K562 (cell line): Measurements from ENCODE around the gene GZMB. TPM values are rescaled to one million over a fixed set of nuclear protein-coding genes. Genes with fewer than 3 reads are reported as not detected.

Experiments
- ATAC-seq: fragments of 200-7000 bp; cut with Tn5 transposase; 3 replicates; pipeline ENCODE4 v1.9.1; 2020; ENCODE audit warnings: moderate library complexity
- Bru-seq: library from RNA; stranded (reverse); fragments of 400-500 nt; gene quantifications from one replicate; lab custom pipeline; 2021; lab: Mats Ljungman, UMichigan
- BruChase-seq, 2 experiments: library from RNA; stranded (reverse); fragments of 400-500 nt; gene quantifications; one replicate each; lab custom pipeline; 2021; lab: Mats Ljungman, UMichigan
- BruUV-seq: library from RNA; stranded (reverse); fragments of 400-500 nt; replicated peaks from 2 replicates; lab custom pipeline; 2021; lab: Mats Ljungman, UMichigan
- CTCF ChIA-PET: fragments of 300-600 bp; formaldehyde crosslinking; extraction: SDS; loops from one replicate; lab custom pipeline; 2021; ENCODE audit warnings: low intra/inter-chr PET ratio; lab: Yijun Ruan, JAX
- POLR2A ChIA-PET: fragments of 300-600, 350-650 bp; sonication (Branson Sonifier 250); formaldehyde crosslinking; extraction: SDS; loops from one replicate; lab custom pipeline; 2021; ENCODE audit warnings: antibody characterized with exemption, inconsistent platforms; lab: Yijun Ruan, JAX
- DNase-seq, 4 experiments: peaks; one replicate each; pipeline versions ENCODE4 v3.0.0 to v3.0.0-alpha.2; 2011 to 2018; ENCODE audit warnings: low spot score in 3 of 4, mixed read lengths in 3 of 4; ENCODE audit errors: extremely low read depth in 1 of 4
- FAIRE-seq: peaks from 2 replicates; lab custom pipeline; 2011; peaks lifted over from hg19 to GRCh38; lab: Jason Lieb, UNC
- H2AFZ ChIP-seq: 2 replicates; pipeline ENCODE4 v1.6.0; 2011; ENCODE audit warnings: low read depth, low read length, control low read depth, inconsistent platforms
- H3K27ac ChIP-seq: fragments of 200-600 bp; 3 replicates; pipeline ENCODE4 v1.8.0; 2011; ENCODE audit warnings: low read depth, mild to moderate bottlenecking, control low read depth, inconsistent platforms, low read length, moderate library complexity, mixed read lengths; ENCODE audit errors: extremely low read depth
- H3K27me3 ChIP-seq, 2 experiments: fragments of 300-600 bp in 1 of 2; 2 replicates in 1 of 2; 3 replicates in 1 of 2; pipeline versions ENCODE4 v1.6.0 to v1.8.0; 2011; ENCODE audit warnings: inconsistent platforms in 2 of 2, low read length in 2 of 2, mild to moderate bottlenecking in 1 of 2, mixed read lengths in 1 of 2, moderate library complexity in 1 of 2; ENCODE audit not compliant: control insufficient read depth in 2 of 2, insufficient read depth in 2 of 2
- H3K36me3 ChIP-seq: fragments of 300-600 bp; 3 replicates; pipeline ENCODE4 v1.8.0; 2011; ENCODE audit warnings: mild to moderate bottlenecking, low read length, inconsistent platforms; ENCODE audit not compliant: control insufficient read depth, insufficient read depth
- H3K4me1 ChIP-seq, 2 experiments: fragments of 200-600 bp in 1 of 2; replicated peaks in 1 of 2; 2 replicates in 1 of 2; 3 replicates in 1 of 2; pipeline versions ENCODE4 v1.5.1 to v1.8.0; 2011; ENCODE audit warnings: inconsistent platforms in 2 of 2, low read length in 2 of 2, mild to moderate bottlenecking in 1 of 2, mixed read lengths in 1 of 2, moderate library complexity in 1 of 2; ENCODE audit not compliant: control insufficient read depth in 2 of 2, insufficient read depth in 2 of 2
- H3K4me2 ChIP-seq: 2 replicates; pipeline ENCODE4 v1.6.1; 2011; ENCODE audit warnings: low read length, control low read depth, inconsistent platforms, mixed read lengths; ENCODE audit not compliant: insufficient read depth
- H3K4me3 ChIP-seq: fragments of 200-600 bp; sonication (generic), shearing (Covaris generic); 2 replicates; pipeline ENCODE4 v1.5.1; 2016; ENCODE audit warnings: control low read depth, inconsistent platforms
- H3K79me2 ChIP-seq: fragments of 200-600 bp; 3 replicates; pipeline ENCODE4 v1.8.0; 2011; ENCODE audit warnings: low read length, inconsistent platforms; ENCODE audit not compliant: control insufficient read depth, insufficient read depth
- H3K9ac ChIP-seq, 2 experiments: 2 replicates each; pipeline versions ENCODE4 v1.6.0 to v1.6.1; 2011; ENCODE audit warnings: low read depth in 2 of 2, low read length in 2 of 2, control low read depth in 1 of 2, inconsistent platforms in 1 of 2, mild to moderate bottlenecking in 1 of 2, mixed read lengths in 1 of 2; ENCODE audit not compliant: insufficient read depth in 1 of 2
- H3K9me1 ChIP-seq: one replicate; pipeline ENCODE4 v1.6.0; 2011; ENCODE audit warnings: inconsistent platforms, mild to moderate bottlenecking, low read length, moderate library complexity; ENCODE audit not compliant: control insufficient read depth, insufficient read depth
- H3K9me3 ChIP-seq: replicated peaks from 2 replicates; pipeline ENCODE4 v1.5.1; 2011; ENCODE audit warnings: low read depth, low read length, inconsistent platforms; ENCODE audit not compliant: control insufficient read depth, insufficient read depth
- H4K20me1 ChIP-seq: replicated peaks from 2 replicates; pipeline ENCODE4 v1.6.1; 2011; ENCODE audit warnings: low read length, inconsistent platforms, mixed read lengths; ENCODE audit not compliant: control insufficient read depth, insufficient read depth
- CHD1 ChIP-seq: fragments of 200-600 bp; sonication (generic); IDR thresholded peaks from one replicate; pipeline ENCODE4 v1.6.1; 2012; ENCODE audit warnings: mild to moderate bottlenecking, moderate library complexity, low read length, inconsistent platforms
- XRCC5 ChIP-seq: fragments of 200-400 bp; formaldehyde crosslinking; IDR thresholded peaks from 2 replicates; pipeline ENCODE4 v1.6.1; 2017; ENCODE audit warnings: low read depth, mild to moderate bottlenecking, low read length
- WGBS: fragments of 100-300 bp; shearing (Covaris generic); methylation state at CpG from one replicate; pipeline ENCODE4 v1.1.6; 2016; ENCODE audit warnings: low coverage, mixed read lengths; ENCODE audit not compliant: insufficient coverage; ENCODE audit errors: missing lambda C conversion rate; 5-methylcytosine and 5-hydroxymethylcytosine counted together
- in situ Hi-C: fragments of 300-500 bp; cut with MboI; formaldehyde crosslinking; loops from 4 replicates; pipeline ENCODE4 v1.15.0; 2018; ENCODE audit warnings: inconsistent platforms, mixed read lengths
- intact Hi-C: fragments of 100-400 bp; cut with micrococcal nuclease; formaldehyde crosslinking; loops from 2 replicates; pipeline ENCODE4 v1.14.2; 2022
- long read RNA-seq, 3 experiments: library from polyadenylated mRNA in 2 of 3; library from RNA in 1 of 3; unstranded in 2 of 3; stranded (forward) in 1 of 3; transcript quantifications; one replicate each; pipeline ENCODE4 v2.0.0, GENCODE V29; 2019 to 2022
- polyA minus RNA-seq, 3 experiments: library from RNA; depleted of rRNA, polyadenylated mRNA; stranded (reverse); fragments of >200 nt; gene quantifications; 2 replicates each; pipeline ENCODE4 v1.2.3, GENCODE V29; 2011
- polyA plus RNA-seq, 8 experiments: library from polyadenylated mRNA; depleted of rRNA in 4 of 8; stranded (reverse) in 5 of 8; unstranded in 3 of 8; fragments of >200 nt; fragmentation: Nextera tagmentation in 2 of 8; fragmentation: Illumina TruSeq in 1 of 8; extraction: Ambion mirVana in 2 of 8; extraction: Trizol in 1 of 8; gene quantifications; 2 replicates each; pipeline versions ENCODE4 v1.2.1 to v1.2.3, GENCODE V29; 2011 to 2014; ENCODE audit warnings: inconsistent platforms in 1 of 8, missing spikeins in 1 of 8
- total RNA-seq, 7 experiments: library from RNA; depleted of rRNA in 6 of 7; stranded (reverse); fragments of >200 nt in 6 of 7; fragmentation: Illumina TruSeq in 2 of 7; extraction: Trizol in 2 of 7; gene quantifications; 2 replicates each; pipeline versions ENCODE4 v1.2.1 to v1.2.3, GENCODE V29; 2011 to 2021; ENCODE audit warnings: low replicate concordance in 1 of 7

Gene GZMB, protein sequence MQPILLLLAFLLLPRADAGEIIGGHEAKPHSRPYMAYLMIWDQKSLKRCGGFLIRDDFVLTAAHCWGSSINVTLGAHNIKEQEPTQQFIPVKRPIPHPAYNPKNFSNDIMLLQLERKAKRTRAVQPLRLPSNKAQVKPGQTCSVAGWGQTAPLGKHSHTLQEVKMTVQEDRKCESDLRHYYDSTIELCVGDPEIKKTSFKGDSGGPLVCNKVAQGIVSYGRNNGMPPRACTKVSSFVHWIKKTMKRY
- not detected in 2 replicates for total RNA-seq (2011; cell fraction: chromatin; rRNA removed; ENCODE audit: low replicate concordance)
- 0.33 TPM in 1 of 2 replicates, not detected in the other for total RNA-seq (2011; cell fraction: nucleolus; rRNA removed)
- total RNA-seq (2011; cell fraction: nucleoplasm; rRNA removed) = not detected in 2 replicates
- total RNA-seq (2014; rRNA removed) = not detected in 2 replicates
- not detected in 2 replicates for total RNA-seq (2014; rRNA removed; fragmentation: Illumina TruSeq; extraction: Trizol)
- 0.23 TPM in 1 of 2 replicates, not detected in the other for total RNA-seq (2015; rRNA removed; fragmentation: Illumina TruSeq; extraction: Trizol)
- total RNA-seq (2021) = 0.95 and 1.2 TPM in 2 replicates
- 0.08 TPM in 1 of 2 replicates, not detected in the other for polyA plus RNA-seq (2011; rRNA removed)
- polyA plus RNA-seq (2011; cell fraction: cytosol; rRNA removed) = 0.09 TPM in 1 of 2 replicates, not detected in the other
- not detected in 2 replicates for polyA plus RNA-seq (2011; cell fraction: nucleus; rRNA removed)
- 0.29 and 0.86 TPM in 2 replicates for polyA plus RNA-seq (2012)
- polyA plus RNA-seq (2014; fragmentation: Illumina TruSeq; extraction: Trizol) = not detected in 2 replicates
- polyA plus RNA-seq (2014; fragmentation: Nextera tagmentation; extraction: Ambion mirVana) = not detected
- polyA plus RNA-seq (2014; rRNA removed) = 0.68 TPM in 1 of 2 replicates, not detected in the other
- not detected in 2 replicates for polyA minus RNA-seq (2011; rRNA and poly(A)+ RNA removed)
- not detected in 2 replicates for polyA minus RNA-seq (2011; cell fraction: cytosol; rRNA and poly(A)+ RNA removed)
- not detected in 2 replicates for polyA minus RNA-seq (2011; cell fraction: nucleus; rRNA and poly(A)+ RNA removed)
- not detected for Bru-seq, nascent RNA
- BruChase-seq, experiment 1, labeled RNA remaining after a 2-hour chase = not detected
- not detected for BruChase-seq, experiment 2, labeled RNA remaining after a 6-hour chase
- long read RNA-seq, experiment 1 = 0 reads
- long read RNA-seq, experiment 2 = 0 reads
- long read RNA-seq, experiment 3 = 0 reads

DNA sequence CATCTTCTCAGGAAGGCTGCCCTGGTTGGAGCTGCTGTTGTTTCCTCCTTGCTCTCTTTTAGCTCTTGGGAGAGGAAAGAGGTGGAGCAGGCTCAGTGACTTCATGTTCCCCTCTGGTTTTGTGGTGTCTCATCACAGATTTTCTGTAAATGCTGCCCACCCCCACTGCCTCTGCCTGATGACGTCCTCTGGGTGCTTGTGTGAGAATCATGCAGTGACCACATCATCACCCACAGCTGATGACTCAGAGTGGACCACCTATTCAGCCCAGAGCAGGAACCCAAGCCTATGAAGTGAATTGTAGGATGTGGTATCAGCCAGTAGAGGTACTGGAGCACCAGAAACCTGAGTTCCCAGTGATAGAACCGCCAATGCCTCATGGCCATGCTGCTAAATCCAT lies at the start of gene GZMB:
TSS of gene GZMB (minus strand) at position 33 of the 400 bp plus-strand sequence. CDS start at position 3, 30 bp downstream.
- Histone ChIP-seq H3K4me1 (no peaks in the 10 kb centered on the region), H3K9me1 (no peaks in the 10 kb centered on the region), H3K27me3 (peaks cover 0 to 4% of the 10 kb centered on the region in 2 experiments; a peak in 1 of 5 replicates), H3K4me2 (no peak within 1 kb of the TSS), H2AFZ (no peak within 1 kb of the TSS), H3K9ac (no peak within 1 kb of the TSS), H3K27ac (no peak within 1 kb of the TSS), H3K79me2 (no peaks in the 10 kb centered on the region), H3K9me3 (no peaks in the 10 kb centered on the region), H3K36me3 (no peaks in the 10 kb centered on the region), H4K20me1 (no peaks in the 10 kb centered on the region), H3K4me3 (no peak within 1 kb of the TSS)
- intact Hi-C loops = no loop called here
- no TSS peak for BruUV-seq
- FAIRE-seq = no peak
- no peak for TF ChIP-seq XRCC5
- TF ChIP-seq CHD1 = no peak
- ChIA-PET POLR2A (no interaction called here), CTCF (no interaction called here)
- in situ Hi-C loops = no loop called here
- 9% methylated on average over 2 of the region's 2 CpGs for WGBS
- ATAC-seq = no peak
- DNase-seq = no peak
